Neural progenitor cell (in vitro differentiated cells): ENCODE measurements around the gene VSX1. TPM values are rescaled to one million over a fixed set of nuclear protein-coding genes. Genes with fewer than 3 reads are reported as not detected.

Source experiments
- DNase-seq: peaks from one replicate; pipeline ENCODE4 v3.0.0-alpha.2; 2016; ENCODE audit warnings: low spot score
- H2AFZ ChIP-seq: fragments of 200-600 bp; sonication (generic); replicated peaks from 2 replicates; pipeline ENCODE4 v1.6.1; 2016; ENCODE audit warnings: antibody characterized with exemption
- H3F3A ChIP-seq: fragments of 200-600 bp; sonication (generic); 2 replicates; pipeline ENCODE4 v1.6.1; 2016; ENCODE audit warnings: antibody characterized with exemption, low read depth
- H3K27ac ChIP-seq: fragments of 200-600 bp; sonication (generic); 2 replicates; pipeline ENCODE4 v1.5.1; 2016; ENCODE audit warnings: mild to moderate bottlenecking
- H3K27me3 ChIP-seq: fragments of 200-600 bp; sonication (generic); 2 replicates; pipeline ENCODE4 v1.6.1; 2016; ENCODE audit warnings: mild to moderate bottlenecking, moderate library complexity
- H3K36me3 ChIP-seq: fragments of 200-600 bp; sonication (generic); 2 replicates; pipeline ENCODE4 v1.5.1; 2016
- H3K4me1 ChIP-seq: fragments of 200-600 bp; sonication (generic); 2 replicates; pipeline ENCODE4 v1.6.1; 2016; ENCODE audit warnings: mixed run types
- H3K4me2 ChIP-seq: fragments of 200-600 bp; sonication (generic); 2 replicates; pipeline ENCODE4 v1.6.1; 2016
- H3K4me3 ChIP-seq: fragments of 200-600 bp; sonication (generic); 2 replicates; pipeline ENCODE4 v1.5.1; 2016
- H3K79me2 ChIP-seq: fragments of 200-600 bp; sonication (generic); 2 replicates; pipeline ENCODE4 v1.6.1; 2016; ENCODE audit warnings: low read depth
- H3K9ac ChIP-seq: fragments of 200-600 bp; sonication (generic); 2 replicates; pipeline ENCODE4 v1.6.1; 2016
- H3K9me3 ChIP-seq: fragments of 200-600 bp; sonication (generic); 2 replicates; pipeline ENCODE4 v1.5.1; 2016; ENCODE audit warnings: low read depth
- H4K20me1 ChIP-seq: fragments of 200-600 bp; sonication (generic); 2 replicates; pipeline ENCODE4 v1.6.1; 2016; ENCODE audit warnings: low read depth
- H3K27ac Mint-ChIP-seq: 3 replicates; pipeline ENCODE4 v1.8.0; 2021; ENCODE audit warnings: mixed read lengths
- H3K27me3 Mint-ChIP-seq: 2 replicates; pipeline ENCODE4 v1.8.0; 2022; ENCODE audit warnings: low read depth, mild to moderate bottlenecking, inconsistent platforms, moderate library complexity, mixed read lengths; ENCODE audit not compliant: insufficient read depth
- H3K36me3 Mint-ChIP-seq: 3 replicates; pipeline ENCODE4 v1.8.0; 2021; ENCODE audit warnings: mixed read lengths
- H3K4me1 Mint-ChIP-seq: 3 replicates; pipeline ENCODE4 v1.8.0; 2021; ENCODE audit warnings: mixed read lengths
- H3K4me3 Mint-ChIP-seq: 3 replicates; pipeline ENCODE4 v1.8.0; 2021; ENCODE audit warnings: mild to moderate bottlenecking, moderate library complexity, mixed read lengths
- H3K9me3 Mint-ChIP-seq: 3 replicates; pipeline ENCODE4 v1.8.0; 2020; ENCODE audit warnings: mixed read lengths
- EZH2 ChIP-seq: fragments of 200-600 bp; sonication (generic); IDR thresholded peaks from 2 replicates; pipeline ENCODE4 v1.6.1; 2017; ENCODE audit warnings: antibody characterized with exemption, mild to moderate bottlenecking, moderate library complexity
- EZH2phosphoT487 ChIP-seq: fragments of 200-600 bp; sonication (generic); IDR thresholded peaks from 2 replicates; pipeline ENCODE4 v1.6.1; 2017; ENCODE audit warnings: antibody characterized with exemption
- total RNA-seq: library from RNA; depleted of rRNA; stranded (reverse); fragments of >200 nt; gene quantifications from 2 replicates; pipeline ENCODE4 v1.2.3, GENCODE V29; 2015; ENCODE audit warnings: low replicate concordance
- TF ChIP-seq, protein P1 (sequence below): fragments of 200-600 bp; sonication (generic); IDR thresholded peaks from 2 replicates; pipeline ENCODE4 v1.5.1; 2017; ENCODE audit warnings: antibody characterized with exemption, mild to moderate bottlenecking

VSX1 gene
- total RNA-seq, 1 donor from 2014 or later: not detected

DNA sequence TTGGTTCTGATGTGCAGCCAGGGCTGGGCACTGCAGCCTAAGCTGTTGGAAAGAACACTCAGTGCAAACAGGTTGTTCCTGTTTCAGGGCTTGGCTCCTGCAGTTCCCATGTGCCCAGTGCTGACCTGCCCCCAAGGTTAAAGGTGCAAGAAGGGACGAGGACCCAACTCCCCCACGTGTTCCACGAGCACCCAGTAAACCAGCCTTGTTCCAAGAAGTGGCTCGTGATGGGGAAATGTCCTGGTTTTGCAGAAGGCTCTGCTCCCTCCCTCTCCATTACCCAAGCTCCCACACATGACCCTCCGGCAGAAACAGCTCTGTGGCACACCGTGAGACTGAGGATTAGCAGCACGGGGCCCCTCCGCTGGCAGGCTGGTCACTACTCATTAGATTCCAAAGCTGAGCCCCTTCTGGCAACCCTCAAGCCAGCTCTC is 33.4 kb downstream of the VSX1 start:
- Mint-ChIP-seq H3K36me3 (no peaks in the 10 kb centered on the region), H3K4me1 (peaks cover 7% of the 10 kb centered on the region), H3K9me3 (no peaks in the 10 kb centered on the region), H3K27me3 (peaks cover 17% of the 10 kb centered on the region), H3K4me3 (no peak overlapping the region), H3K27ac (no peak overlapping the region)
- no peaks in the 10 kb centered on the region for H3F3A ChIP-seq
- H3K9me3 ChIP-seq: no peaks in the 10 kb centered on the region
- DNase-seq: no peak
- TF ChIP-seq EZH2phosphoT487: no peak
- no peak for TF ChIP-seq EZH2
- TF ChIP-seq, protein P1, sequence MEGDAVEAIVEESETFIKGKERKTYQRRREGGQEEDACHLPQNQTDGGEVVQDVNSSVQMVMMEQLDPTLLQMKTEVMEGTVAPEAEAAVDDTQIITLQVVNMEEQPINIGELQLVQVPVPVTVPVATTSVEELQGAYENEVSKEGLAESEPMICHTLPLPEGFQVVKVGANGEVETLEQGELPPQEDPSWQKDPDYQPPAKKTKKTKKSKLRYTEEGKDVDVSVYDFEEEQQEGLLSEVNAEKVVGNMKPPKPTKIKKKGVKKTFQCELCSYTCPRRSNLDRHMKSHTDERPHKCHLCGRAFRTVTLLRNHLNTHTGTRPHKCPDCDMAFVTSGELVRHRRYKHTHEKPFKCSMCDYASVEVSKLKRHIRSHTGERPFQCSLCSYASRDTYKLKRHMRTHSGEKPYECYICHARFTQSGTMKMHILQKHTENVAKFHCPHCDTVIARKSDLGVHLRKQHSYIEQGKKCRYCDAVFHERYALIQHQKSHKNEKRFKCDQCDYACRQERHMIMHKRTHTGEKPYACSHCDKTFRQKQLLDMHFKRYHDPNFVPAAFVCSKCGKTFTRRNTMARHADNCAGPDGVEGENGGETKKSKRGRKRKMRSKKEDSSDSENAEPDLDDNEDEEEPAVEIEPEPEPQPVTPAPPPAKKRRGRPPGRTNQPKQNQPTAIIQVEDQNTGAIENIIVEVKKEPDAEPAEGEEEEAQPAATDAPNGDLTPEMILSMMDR: no peak
- H3K27me3 ChIP-seq: peaks cover 10% of the 10 kb centered on the region
- H4K20me1 ChIP-seq: no peaks in the 10 kb centered on the region
- H3K27ac ChIP-seq: no peak overlapping the region
- no peak overlapping the region for H2AFZ ChIP-seq
- H3K79me2 ChIP-seq: no peaks in the 10 kb centered on the region
- H3K4me1 ChIP-seq: no peaks in the 10 kb centered on the region
- H3K9ac ChIP-seq: no peak overlapping the region
- no peak overlapping the region for H3K4me2 ChIP-seq
- H3K4me3 ChIP-seq: no peak overlapping the region
- H3K36me3 ChIP-seq: no peaks in the 10 kb centered on the region

DNA sequence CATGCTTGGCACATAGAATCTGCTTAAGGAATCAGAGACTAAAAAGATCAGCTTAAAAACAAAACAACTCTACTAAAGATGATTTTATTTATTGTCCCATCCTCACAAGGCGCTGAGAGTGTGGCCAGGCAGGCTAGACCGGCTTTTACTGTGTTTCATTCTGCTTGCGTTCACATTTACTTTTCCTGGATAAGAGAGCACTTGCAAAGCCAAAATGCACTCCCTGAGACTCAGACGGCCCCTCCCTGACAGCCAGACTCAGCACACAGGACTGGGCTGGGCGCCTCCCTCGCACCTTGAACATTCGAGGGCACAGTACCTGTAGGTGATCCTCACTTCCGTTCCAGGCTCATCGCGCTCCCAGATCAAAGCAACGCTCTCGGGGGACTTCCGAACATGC is 34.2 kb downstream of the VSX1 start:
- no peaks in the 10 kb centered on the region for H3K36me3 Mint-ChIP-seq
- H3K79me2 ChIP-seq: no peaks in the 10 kb centered on the region
- no peak overlapping the region for H3K27ac Mint-ChIP-seq
- no peaks in the 10 kb centered on the region for H4K20me1 ChIP-seq
- no peaks in the 10 kb centered on the region for H3K9me3 ChIP-seq
- peaks cover 4% of the 10 kb centered on the region for H3K4me1 Mint-ChIP-seq
- H3K36me3 ChIP-seq: no peaks in the 10 kb centered on the region
- H3K9ac ChIP-seq: no peak overlapping the region
- TF ChIP-seq EZH2 (no peak), EZH2phosphoT487 (no peak)
- TF ChIP-seq, protein P1: no peak
- H3K27me3 Mint-ChIP-seq: peaks cover 9% of the 10 kb centered on the region
- H3K4me1 ChIP-seq: no peaks in the 10 kb centered on the region
- H3K27ac ChIP-seq: no peak overlapping the region
- no peaks in the 10 kb centered on the region for H3F3A ChIP-seq
- no peak overlapping the region for H2AFZ ChIP-seq
- H3K4me3 ChIP-seq: no peak overlapping the region
- H3K27me3 ChIP-seq: peaks cover 5% of the 10 kb centered on the region
- no peak overlapping the region for H3K4me3 Mint-ChIP-seq
- no peak for DNase-seq
- no peak overlapping the region for H3K4me2 ChIP-seq
- H3K9me3 Mint-ChIP-seq: no peaks in the 10 kb centered on the region

DNA sequence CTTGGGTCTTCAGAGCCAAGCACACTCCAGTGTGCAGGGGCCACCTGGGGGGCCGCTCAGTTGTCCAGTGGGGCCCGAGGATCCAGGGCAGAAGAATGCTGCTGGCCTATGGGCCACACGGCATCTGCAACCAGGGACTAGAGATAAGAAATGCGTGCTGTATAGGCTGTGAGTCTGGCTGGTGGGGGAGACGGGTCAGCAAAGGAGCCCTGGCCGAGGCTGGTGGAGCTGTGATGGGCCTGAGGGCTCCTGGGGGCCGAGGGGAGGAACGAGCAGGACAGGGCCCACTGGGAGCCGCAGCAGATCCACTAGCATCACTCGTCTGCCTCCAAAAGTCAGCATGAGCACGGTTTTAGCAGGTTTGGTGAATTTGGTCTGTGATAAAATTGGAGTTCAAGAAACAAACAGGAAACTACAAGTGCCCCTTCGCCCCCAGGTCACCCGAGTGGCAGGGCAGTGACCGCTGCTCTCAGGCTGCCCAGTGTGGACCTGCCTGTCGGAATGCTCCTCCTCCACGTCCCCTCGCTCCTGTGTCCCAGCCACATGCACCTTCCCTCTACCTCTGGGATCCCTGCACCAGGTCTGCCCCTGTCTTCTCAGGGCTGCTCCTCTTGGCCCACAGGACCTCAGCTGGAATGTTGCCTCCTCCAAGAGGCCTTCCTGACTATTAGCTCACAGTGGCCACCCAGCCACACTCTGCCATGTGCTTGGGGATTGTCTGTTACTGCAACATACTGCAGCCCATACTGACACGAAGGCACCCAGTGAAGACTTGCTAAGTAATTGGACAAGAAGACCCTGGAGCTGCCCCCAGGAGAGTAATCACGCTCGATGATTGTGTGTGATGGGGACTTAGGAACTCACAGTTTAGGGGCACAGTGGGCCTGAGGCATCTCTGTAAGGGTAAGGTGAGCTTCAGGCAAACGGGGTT is 34.9 kb downstream of the VSX1 start:
- no peak overlapping the region for H3K4me3 Mint-ChIP-seq
- no peaks in the 10 kb centered on the region for H3K4me1 ChIP-seq
- H3K4me1 Mint-ChIP-seq: peaks cover 4% of the 10 kb centered on the region
- no peaks in the 10 kb centered on the region for H3K36me3 Mint-ChIP-seq
- no peak overlapping the region for H2AFZ ChIP-seq
- TF ChIP-seq EZH2phosphoT487 (no peak), EZH2 (no peak)
- TF ChIP-seq, protein P1: no peak
- H3K27ac Mint-ChIP-seq: no peak overlapping the region
- no peaks in the 10 kb centered on the region for H3K27me3 ChIP-seq
- H3K9me3 ChIP-seq: no peaks in the 10 kb centered on the region
- H3K4me3 ChIP-seq: no peak overlapping the region
- H3K9ac ChIP-seq: no peak overlapping the region
- no peaks in the 10 kb centered on the region for H3K9me3 Mint-ChIP-seq
- no peak overlapping the region for H3K27ac ChIP-seq
- peaks cover 9% of the 10 kb centered on the region for H3K27me3 Mint-ChIP-seq
- no peaks in the 10 kb centered on the region for H3K36me3 ChIP-seq
- H3F3A ChIP-seq: no peaks in the 10 kb centered on the region
- no peaks in the 10 kb centered on the region for H3K79me2 ChIP-seq
- H4K20me1 ChIP-seq: no peaks in the 10 kb centered on the region
- no peak for DNase-seq
- no peak overlapping the region for H3K4me2 ChIP-seq
